AG09319 (cell line): ENCODE results near the gene KIF1B.
"Not testable (repeated sequence)": the region's sequence is repeated elsewhere in the genome, so short reads cannot be mapped to it uniquely, and the experiment has no call there.

Experiments used
- DNase-seq: peaks from one replicate; pipeline ENCODE4 v3.0.0-alpha.2; 2010; ENCODE audit warnings: low read depth; ENCODE audit errors: extremely low read depth
- TF ChIP-seq, protein P1 (sequence below): IDR thresholded peaks from 2 replicates; pipeline ENCODE4 v1.5.1; 2011; ENCODE audit warnings: low read depth, mild to moderate bottlenecking, inconsistent platforms, low read length, moderate library complexity

The KIF1B gene

DNA sequence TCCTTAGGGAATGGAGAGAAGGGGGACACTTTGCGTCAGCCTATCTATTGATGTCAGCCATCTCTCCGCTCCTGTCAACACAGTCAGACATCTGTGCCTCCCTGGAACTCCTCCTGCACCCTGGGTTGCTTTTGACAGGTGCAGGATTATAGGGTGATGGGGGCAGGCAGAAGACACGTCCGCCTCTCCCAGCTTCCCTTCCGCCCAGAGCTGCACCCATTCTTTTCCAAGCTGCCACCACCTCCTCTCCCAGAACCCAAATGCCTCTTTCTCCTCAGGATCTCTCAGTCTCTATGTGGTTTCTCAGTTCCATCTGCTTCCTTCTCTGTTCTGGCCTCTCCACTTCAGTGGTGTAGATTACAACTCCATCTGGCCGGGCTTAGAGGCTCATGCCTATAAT is 17.1 kb upstream of the KIF1B start:
- TF ChIP-seq, protein P1, sequence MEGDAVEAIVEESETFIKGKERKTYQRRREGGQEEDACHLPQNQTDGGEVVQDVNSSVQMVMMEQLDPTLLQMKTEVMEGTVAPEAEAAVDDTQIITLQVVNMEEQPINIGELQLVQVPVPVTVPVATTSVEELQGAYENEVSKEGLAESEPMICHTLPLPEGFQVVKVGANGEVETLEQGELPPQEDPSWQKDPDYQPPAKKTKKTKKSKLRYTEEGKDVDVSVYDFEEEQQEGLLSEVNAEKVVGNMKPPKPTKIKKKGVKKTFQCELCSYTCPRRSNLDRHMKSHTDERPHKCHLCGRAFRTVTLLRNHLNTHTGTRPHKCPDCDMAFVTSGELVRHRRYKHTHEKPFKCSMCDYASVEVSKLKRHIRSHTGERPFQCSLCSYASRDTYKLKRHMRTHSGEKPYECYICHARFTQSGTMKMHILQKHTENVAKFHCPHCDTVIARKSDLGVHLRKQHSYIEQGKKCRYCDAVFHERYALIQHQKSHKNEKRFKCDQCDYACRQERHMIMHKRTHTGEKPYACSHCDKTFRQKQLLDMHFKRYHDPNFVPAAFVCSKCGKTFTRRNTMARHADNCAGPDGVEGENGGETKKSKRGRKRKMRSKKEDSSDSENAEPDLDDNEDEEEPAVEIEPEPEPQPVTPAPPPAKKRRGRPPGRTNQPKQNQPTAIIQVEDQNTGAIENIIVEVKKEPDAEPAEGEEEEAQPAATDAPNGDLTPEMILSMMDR = no peak
- no peak for DNase-seq

DNA sequence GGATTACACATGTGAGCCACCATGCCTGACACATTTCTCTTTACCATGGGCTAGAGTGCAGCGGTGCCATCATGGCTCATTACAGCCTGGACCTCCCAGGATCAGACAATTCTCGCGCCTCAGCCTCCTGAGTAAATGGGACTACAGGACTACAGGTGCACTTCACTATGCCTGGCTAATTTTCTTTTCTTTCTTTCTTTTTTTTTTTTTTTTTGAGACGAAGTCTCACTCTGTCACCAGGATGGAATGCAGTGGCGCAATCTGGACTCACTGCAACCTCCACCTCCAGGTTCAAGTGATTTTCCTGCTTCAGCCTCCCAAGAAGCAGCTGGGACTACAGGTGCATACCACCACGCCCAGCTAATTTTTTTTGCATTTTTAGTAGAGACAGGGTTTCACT is 14.8 kb upstream of the KIF1B start:
- TF ChIP-seq, protein P1 = no peak
- DNase-seq = no peak

DNA sequence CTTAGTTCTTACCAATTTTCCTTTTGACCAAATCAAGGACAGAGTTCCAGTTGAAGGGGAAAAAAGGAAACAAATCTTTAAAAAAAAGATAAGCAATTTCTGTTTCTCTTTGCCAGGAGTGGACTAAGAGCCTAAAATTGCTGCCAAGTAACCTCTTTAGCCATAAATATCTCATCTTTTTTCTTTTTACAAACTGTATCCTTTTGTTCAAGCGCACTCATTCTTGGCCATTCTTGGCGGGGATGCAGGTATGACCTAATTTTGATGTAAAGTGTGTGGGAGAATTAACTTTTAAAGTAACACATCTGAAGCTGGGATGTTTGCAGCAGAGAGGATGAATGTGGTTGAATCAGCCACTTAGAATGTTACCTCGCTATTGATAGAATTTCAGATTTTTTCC is 13.4 kb upstream of the KIF1B start:
- no peak for DNase-seq
- TF ChIP-seq, protein P1 = no peak

DNA sequence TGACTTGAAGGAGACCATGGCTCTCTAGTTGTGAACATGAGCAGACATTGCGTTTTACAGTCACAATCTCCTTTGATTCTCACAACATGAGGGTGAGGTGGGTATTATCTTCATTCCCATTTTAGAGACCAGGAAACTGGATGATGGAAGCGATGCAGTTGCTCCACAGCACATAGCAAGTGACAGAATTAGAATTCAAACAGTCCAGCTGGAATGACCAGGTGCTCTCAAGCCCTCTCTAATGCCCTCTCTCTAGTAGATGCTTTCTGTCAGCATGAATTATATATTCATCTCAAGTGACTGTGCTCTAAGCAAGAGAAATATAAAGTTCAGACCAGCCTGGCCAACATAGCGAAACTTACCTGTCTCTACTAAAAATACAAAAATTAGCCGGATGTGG is 9.8 kb upstream of the KIF1B start:
- no peak for DNase-seq
- TF ChIP-seq, protein P1 = no peak

DNA sequence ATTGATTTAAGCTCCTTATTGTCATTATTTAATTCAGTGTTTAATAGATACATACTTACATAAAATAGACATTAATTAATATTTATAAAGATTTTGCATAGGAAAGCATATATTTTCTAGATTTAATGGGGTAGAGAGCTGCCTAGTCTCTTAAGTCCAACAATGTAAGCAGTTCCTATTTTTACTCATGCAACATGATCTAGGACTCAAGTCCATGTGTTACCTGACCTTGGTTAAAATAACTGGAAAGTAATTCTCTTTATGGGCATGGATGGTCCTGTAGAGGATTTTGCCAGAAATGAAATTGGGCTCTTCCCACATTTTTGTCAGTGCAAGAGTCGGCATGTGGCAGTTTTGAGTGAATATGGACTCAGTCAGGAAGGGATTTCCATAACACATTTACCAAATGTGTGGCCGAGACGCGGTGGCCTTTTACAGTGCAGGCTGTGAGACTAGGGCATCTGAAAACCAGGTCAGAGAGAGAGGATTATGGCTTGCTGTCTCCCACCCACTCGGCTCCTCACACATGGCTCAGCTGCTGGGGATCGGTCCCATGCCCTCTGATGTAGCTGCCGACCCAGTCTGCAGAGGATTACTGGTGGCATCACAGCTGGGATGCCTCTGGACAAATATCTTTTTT is 6.2 kb upstream of the KIF1B start:
- TF ChIP-seq, protein P1 = no peak
- DNase-seq = no peak

DNA sequence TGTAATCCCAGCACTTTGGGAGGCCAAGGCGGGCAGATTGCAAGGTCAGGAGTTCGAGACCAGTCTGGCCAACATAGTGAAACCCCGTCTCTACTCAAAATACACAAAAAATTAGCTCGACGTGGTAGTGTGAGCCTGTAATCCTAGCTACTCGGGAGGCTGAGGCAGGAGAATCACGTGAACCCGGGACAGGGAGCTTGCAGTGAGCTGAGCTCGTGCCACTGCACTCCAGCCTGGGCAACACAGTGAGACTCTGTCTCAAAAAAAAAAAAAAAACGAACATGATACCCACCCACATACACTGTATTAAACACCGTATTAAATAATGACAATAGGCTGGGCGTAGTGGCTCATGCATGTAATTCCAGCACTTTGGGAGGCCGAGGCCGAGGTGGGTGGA is 5.2 kb upstream of the KIF1B start:
- DNase-seq = not testable (repeated sequence)

DNA sequence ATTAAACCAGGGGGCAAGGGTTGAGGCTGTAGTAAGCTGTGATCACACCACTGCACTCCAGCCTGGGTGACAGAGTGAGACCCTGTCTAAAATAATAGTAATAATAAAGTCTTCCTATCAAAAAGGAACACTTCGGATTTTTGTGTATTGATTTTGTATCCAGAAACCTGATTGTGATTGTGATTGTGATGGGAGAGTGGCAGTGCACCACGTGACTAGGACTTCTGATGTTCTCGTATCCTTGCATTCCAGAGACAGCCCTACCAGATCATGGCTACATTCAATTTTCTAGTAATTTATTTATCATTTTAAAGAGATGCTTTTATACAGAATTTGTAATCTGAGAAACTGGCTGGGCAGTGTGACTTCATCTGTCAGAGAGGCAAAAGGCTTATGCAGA is 2.6 kb upstream of the KIF1B start:
- no peak for DNase-seq
- TF ChIP-seq, protein P1 = no peak

DNA sequence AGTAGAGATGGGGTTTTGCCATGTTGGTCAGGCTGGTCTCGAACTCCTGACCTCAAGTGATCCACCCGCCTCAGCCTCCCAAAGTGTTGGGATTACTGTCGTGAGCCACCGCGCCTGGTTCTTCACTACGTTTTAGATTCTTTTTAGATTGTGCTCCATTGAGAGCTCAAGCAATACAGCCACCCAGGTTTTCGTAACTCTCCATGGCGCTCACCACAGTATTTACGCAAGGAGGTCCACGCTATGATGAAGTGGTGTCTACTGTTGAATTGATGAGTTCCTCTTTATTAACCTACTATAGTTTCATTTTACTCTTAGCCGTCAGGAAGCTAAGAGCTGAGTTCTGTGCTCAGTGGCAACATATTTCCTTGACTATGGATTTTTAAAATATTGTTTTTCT is 1.8 kb upstream of the KIF1B start:
- TF ChIP-seq, protein P1 = no peak
- DNase-seq = no peak
